ENCODE results near the gene ARHGAP10.

Gene ARHGAP10

DNA sequence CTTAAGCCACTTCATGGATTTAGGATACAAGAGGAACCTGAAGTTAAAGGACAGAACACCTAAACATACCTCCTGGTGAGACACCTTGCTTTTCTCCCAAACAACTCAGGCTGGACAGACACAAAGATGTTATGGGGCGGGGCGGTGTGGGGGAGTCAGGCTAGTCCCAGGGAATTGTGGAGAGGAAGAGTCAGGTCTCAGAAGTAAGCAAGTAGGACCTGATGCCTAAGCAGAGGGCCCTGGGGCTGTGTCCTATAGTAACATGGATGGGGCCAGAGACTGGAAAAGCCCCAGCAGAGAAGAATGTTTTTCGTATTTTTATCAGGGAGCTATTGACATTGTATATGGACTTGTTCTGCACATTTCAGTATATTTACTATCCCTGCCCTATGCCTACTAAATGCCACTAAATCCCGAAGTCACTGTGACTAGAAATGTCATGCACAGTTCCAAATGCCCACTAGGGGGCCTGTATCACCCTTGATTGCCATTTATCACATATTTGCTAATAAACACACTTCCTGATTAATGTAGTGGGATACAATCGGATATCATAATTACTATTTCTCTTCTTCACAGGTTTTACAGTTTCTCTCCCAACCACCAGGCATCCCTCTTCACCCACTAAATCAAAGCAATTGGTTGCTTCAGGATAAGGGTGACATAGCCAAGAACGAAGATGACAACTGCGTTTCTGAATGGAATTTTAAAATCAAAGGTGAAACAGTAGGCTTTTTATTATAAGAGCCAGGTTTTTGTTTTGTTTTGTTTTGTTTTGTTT lies 23.8 kb upstream of the ARHGAP10 start:
- TF ChIP-seq EZH2phosphoT487 (IDR thresholded peaks at IDR 0.05; ENCODE audit: borderline replicate concordance, low read length): no peak
- TF ChIP-seq, protein P1, sequence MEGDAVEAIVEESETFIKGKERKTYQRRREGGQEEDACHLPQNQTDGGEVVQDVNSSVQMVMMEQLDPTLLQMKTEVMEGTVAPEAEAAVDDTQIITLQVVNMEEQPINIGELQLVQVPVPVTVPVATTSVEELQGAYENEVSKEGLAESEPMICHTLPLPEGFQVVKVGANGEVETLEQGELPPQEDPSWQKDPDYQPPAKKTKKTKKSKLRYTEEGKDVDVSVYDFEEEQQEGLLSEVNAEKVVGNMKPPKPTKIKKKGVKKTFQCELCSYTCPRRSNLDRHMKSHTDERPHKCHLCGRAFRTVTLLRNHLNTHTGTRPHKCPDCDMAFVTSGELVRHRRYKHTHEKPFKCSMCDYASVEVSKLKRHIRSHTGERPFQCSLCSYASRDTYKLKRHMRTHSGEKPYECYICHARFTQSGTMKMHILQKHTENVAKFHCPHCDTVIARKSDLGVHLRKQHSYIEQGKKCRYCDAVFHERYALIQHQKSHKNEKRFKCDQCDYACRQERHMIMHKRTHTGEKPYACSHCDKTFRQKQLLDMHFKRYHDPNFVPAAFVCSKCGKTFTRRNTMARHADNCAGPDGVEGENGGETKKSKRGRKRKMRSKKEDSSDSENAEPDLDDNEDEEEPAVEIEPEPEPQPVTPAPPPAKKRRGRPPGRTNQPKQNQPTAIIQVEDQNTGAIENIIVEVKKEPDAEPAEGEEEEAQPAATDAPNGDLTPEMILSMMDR (IDR thresholded peaks at IDR 0.05; ENCODE audit: low read depth, low read length, poor library complexity, severe bottlenecking): peak; percentile 92
- no peaks in the 10 kb centered on the region for H3K27me3 ChIP-seq (ENCODE audit: control insufficient read depth, low read length)
- H3K9me2 ChIP-seq (replicated peaks; ENCODE audit: control insufficient read depth, low read length): no peaks in the 10 kb centered on the region
- no peaks in the 10 kb centered on the region for H3K36me3 ChIP-seq (ENCODE audit: control insufficient read depth, low read length)
- H3K79me2 ChIP-seq (ENCODE audit: control insufficient read depth, low read length): no peaks in the 10 kb centered on the region
- no peaks in the 10 kb centered on the region for H4K20me1 ChIP-seq (ENCODE audit: control insufficient read depth, insufficient read depth, low read depth, low read length)
- no peaks in the 10 kb centered on the region for H3F3A ChIP-seq (ENCODE audit: control insufficient read depth, insufficient read depth)
- no peak overlapping the region for H3K4me3 ChIP-seq (ENCODE audit: low read length)
- H3K27ac ChIP-seq (ENCODE audit: low read depth, low read length): no peak overlapping the region
- H3K9me3 ChIP-seq (ENCODE audit: control insufficient read depth, insufficient read depth, low read length): no peaks in the 10 kb centered on the region
- no peaks in the 10 kb centered on the region for H3K4me1 ChIP-seq (ENCODE audit: control insufficient read depth, low read length)
- H3K4me2 ChIP-seq (ENCODE audit: low read length): no peak overlapping the region

DNA sequence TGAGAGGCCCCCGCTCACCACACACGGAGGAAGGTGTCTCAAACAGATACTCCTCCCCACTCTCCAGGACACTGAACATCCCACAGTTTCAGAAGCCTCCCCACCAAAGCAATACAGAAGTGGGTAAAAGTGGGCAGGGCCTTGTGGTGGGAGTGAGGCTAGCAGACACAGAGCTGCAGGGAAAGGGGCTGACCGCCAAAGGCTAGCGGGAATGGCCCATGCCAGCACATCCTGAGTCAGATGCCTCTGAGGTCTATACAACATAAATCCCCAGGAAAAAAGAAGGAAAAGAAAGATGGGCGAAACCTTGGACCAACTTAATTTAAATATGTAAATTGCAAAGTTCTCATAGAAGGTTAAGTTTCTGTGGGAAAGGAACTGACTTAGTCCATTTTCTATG lies 21.9 kb upstream of the ARHGAP10 start:
- no peaks in the 10 kb centered on the region for H3K9me2 ChIP-seq (replicated peaks; ENCODE audit: control insufficient read depth, low read length)
- H4K20me1 ChIP-seq (ENCODE audit: control insufficient read depth, insufficient read depth, low read depth, low read length): no peaks in the 10 kb centered on the region
- H3K27ac ChIP-seq (ENCODE audit: low read depth, low read length): no peak overlapping the region
- no peaks in the 10 kb centered on the region for H3F3A ChIP-seq (ENCODE audit: control insufficient read depth, insufficient read depth)
- H3K4me2 ChIP-seq (ENCODE audit: low read length): no peak overlapping the region
- H3K79me2 ChIP-seq (ENCODE audit: control insufficient read depth, low read length): no peaks in the 10 kb centered on the region
- no peaks in the 10 kb centered on the region for H3K27me3 ChIP-seq (ENCODE audit: control insufficient read depth, low read length)
- no peaks in the 10 kb centered on the region for H3K4me1 ChIP-seq (ENCODE audit: control insufficient read depth, low read length)
- no peaks in the 10 kb centered on the region for H3K36me3 ChIP-seq (ENCODE audit: control insufficient read depth, low read length)
- H3K9me3 ChIP-seq (ENCODE audit: control insufficient read depth, insufficient read depth, low read length): no peaks in the 10 kb centered on the region
- no peak for TF ChIP-seq EZH2phosphoT487 (IDR thresholded peaks at IDR 0.05; ENCODE audit: borderline replicate concordance, low read length)
- TF ChIP-seq, protein P1 (IDR thresholded peaks at IDR 0.05; ENCODE audit: low read depth, low read length, poor library complexity, severe bottlenecking): no peak
- H3K4me3 ChIP-seq (ENCODE audit: low read length): no peak overlapping the region

GRCh38 chr4:147714575-147715401 lies 17.1 kb upstream of the ARHGAP10 start:
- Histone ChIP-seq H3F3A (ENCODE audit: control insufficient read depth, insufficient read depth) (no peaks in the 10 kb centered on the region), H3K27me3 (ENCODE audit: control insufficient read depth, low read length) (peaks cover 14% of the 10 kb centered on the region), H3K4me1 (ENCODE audit: control insufficient read depth, low read length) (no peaks in the 10 kb centered on the region), H4K20me1 (ENCODE audit: control insufficient read depth, insufficient read depth, low read depth, low read length) (no peaks in the 10 kb centered on the region), H3K4me2 (ENCODE audit: low read length) (no peak overlapping the region), H3K9me2 (replicated peaks; ENCODE audit: control insufficient read depth, low read length) (no peaks in the 10 kb centered on the region), H3K27ac (ENCODE audit: low read depth, low read length) (no peak overlapping the region), H3K4me3 (ENCODE audit: low read length) (no peak overlapping the region), H3K36me3 (ENCODE audit: control insufficient read depth, low read length) (no peaks in the 10 kb centered on the region), H3K9me3 (ENCODE audit: control insufficient read depth, insufficient read depth, low read length) (no peaks in the 10 kb centered on the region), H3K79me2 (ENCODE audit: control insufficient read depth, low read length) (no peaks in the 10 kb centered on the region)
- no peak for TF ChIP-seq EZH2phosphoT487 (IDR thresholded peaks at IDR 0.05; ENCODE audit: borderline replicate concordance, low read length)
- TF ChIP-seq, protein P1 (IDR thresholded peaks at IDR 0.05; ENCODE audit: low read depth, low read length, poor library complexity, severe bottlenecking): no peak
